T47D (cell line): Measurements from ENCODE around the gene MFSD6.

Source experiments
- DNase-seq, 2 experiments: peaks; one replicate each; pipeline versions ENCODE4 v3.0.0 to v3.0.0-alpha.2; 2011 to 2012; ENCODE audit warnings: low read depth in 1 of 2, low spot score in 1 of 2
- JUND ChIP-seq: IDR thresholded peaks from 2 replicates; pipeline ENCODE4 v1.6.1; 2012; ENCODE audit warnings: low read depth
- in situ Hi-C: cut with HindIII; loops from 2 replicates; pipeline ENCODE4 v1.10.0; 2016; ENCODE audit warnings: low sequenced_read_pairs, low pct_unique_long_range_greater_than_20kb

The MFSD6 gene

DNA sequence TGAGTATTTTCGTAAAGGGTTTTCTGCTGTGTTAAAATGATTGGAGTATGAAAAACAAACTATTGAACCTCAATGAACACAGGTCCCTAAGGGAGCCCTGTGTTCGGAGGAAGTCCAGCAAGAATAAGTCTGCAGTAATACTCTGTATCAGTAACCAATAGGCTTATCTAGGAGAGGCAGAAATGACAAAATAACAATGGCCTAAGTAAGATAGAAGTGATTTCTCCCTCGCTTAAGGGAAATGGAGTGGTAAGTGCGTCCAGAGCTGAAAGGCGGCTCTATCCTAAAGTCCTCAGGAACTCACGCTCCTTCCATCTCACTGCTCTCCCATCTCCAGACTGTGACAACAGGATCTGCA, 29.3 kb upstream of the MFSD6 start:
- in situ Hi-C loops = no loop called here
- no peak for DNase-seq
- no peak for TF ChIP-seq JUND

- in situ Hi-C loops = no loop called here
- no peak for TF ChIP-seq JUND
- peak in 1 of 2 experiments; percentile 13 for DNase-seq
Observed at GRCh38 chr2:190379249-190379964, 28.7 kb upstream of the MFSD6 start.

DNA sequence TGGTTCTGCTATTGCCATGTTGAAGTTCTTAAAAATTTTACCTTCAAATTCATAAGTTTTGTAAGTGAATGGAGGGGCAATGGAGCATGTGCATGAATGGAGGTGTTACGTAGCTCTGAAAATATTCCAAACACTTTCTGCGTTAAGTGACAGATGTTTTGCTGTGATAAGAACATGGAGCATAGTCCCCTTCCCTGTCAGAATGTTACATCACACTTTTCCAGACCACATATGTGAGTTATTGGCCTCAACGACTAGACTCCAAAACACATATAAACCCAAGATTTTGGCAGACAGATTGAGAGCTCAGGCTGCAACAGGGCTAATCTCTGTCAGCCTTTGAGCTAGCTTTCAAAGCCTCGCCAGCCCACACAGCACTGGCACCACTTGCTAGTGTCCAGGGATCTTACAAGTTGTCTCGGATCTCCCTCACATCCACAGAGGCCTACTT, 27.2 kb upstream of the MFSD6 start:
- no peak for DNase-seq
- TF ChIP-seq JUND = no peak
- in situ Hi-C loops = no loop called here

GRCh38 chr2:190382851-190383250, 25.3 kb upstream of the MFSD6 start:
- peak; percentile 21 to 80 for DNase-seq
- in situ Hi-C loops = no loop called here
- TF ChIP-seq JUND = no peak

DNA sequence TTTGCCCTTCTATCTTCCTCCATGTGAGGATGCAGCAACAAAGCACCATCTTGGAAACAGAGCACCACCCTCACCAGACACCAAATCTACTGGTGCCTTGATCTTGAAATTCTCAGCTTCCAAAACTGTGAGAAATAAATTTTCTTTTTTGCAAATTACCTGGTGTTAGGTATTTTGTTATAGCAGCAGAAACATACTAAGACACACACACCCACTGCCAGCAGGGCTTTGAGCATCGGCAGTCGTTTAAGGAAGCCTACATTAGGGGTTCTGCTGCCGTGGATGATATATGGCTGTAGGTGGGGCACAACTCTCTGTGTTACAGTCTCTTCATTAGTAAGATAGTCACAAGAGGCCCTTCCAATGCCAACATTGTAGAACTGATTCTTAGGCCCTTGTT, 20.7 kb upstream of the MFSD6 start:
- DNase-seq = no peak
- no peak for TF ChIP-seq JUND
- in situ Hi-C loops = no loop called here

GRCh38 chr2:190396271-190396670, 11.9 kb upstream of the MFSD6 start:
- in situ Hi-C loops = no loop called here
- DNase-seq = no peak
- TF ChIP-seq JUND = no peak

DNA sequence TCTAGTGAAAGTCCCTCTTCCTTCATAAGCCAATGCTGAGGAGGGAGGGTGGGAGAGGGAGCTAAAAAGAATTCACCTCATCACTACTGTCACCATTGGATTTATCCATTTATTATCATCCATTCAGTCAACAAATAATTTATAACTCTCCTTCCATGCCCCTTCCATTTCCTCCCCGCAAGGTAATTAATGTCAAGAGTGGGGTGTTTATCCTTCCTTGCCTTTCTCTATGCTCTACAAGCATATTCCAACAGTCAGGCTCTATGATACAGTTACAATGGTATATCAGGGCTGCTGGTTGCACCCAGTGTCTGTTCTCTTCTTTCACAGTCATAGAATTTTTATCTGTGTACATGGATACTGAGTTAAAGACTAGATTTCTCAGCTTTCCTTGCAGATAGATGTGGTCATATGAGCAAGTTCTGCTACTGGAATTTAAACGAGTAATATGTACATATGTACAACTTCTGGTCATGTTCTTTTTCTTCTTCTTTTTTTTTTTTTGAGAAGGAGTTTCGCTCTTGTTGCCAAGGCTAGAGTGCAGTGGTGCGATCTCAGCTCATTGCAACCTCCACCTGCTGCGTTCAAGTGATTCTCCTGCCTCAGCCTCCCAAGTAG, 5.1 kb upstream of the MFSD6 start:
- DNase-seq = no peak
- in situ Hi-C loops = no loop called here
- TF ChIP-seq JUND = no peak

DNA sequence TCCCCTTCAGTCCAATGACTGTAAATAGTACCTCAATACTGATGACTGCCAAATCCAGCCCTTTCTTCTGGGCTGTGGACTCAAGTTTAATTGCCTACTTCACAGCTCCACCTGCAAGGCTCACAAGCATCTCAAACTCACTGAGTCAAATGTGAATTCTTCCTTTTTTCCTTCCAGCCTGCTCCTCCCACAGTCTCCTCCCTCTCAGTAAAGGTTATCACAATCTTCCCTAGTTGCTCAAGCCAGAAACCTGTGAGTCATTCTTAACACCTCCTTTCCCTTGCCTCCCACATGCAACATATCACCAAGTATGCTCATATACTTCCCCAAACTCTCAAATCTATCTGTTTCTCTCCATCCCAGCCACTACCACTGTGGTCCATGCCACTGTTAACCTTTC, 3.7 kb upstream of the MFSD6 start:
- TF ChIP-seq JUND = no peak
- in situ Hi-C loops = no loop called here
- DNase-seq = no peak

DNA sequence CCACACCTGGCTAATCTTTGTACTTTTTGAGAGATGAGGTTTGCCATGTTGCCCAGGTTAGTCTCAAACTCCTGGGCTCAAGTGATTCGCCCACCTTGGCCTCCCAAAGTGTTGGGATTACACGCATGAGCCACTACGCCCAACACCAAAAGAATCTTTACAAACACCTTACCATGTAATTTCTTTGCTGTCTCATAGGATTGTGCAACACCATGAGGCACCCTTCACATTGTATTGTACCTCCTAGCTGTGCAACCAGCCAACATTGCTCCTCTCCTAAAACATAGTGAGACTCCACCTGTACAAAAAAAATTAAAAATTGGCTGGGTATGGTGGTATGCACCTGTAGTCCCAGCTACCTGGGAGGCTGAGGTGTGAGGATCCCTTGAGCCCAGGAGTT, 3.1 kb upstream of the MFSD6 start:
- in situ Hi-C loops = no loop called here
- TF ChIP-seq JUND = no peak
- DNase-seq = no peak

GRCh38 chr2:190405995-190406394, 2.2 kb upstream of the MFSD6 start:
- DNase-seq = no peak
- in situ Hi-C loops = no loop called here
- no peak for TF ChIP-seq JUND

- DNase-seq = no peak
- in situ Hi-C loops = no loop called here
Observed at GRCh38 chr2:190406805-190407204, 1.4 kb upstream of the MFSD6 start.

DNA sequence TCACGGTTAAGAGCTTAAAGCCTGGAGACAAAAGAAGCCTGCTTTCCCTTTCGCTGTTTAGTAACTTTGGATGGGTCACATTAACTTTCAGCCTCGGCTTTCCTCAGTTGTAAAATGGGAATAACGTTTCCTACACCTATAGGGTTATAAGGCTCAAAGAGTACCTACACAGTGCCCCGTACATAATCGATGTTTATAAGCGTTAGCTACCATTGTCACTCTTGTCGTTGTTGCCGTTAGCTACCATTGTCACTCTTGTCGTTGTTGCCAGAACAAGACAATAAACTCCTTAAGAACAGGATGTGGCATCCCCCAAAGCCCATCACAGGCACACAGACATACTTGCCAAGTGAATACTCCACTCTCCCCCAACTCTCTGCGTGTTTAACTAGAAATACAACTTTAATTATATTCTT, 901 bp upstream of the MFSD6 start:
- in situ Hi-C loops = no loop called here
- DNase-seq = no peak
- no peak for TF ChIP-seq JUND

More at GRCh38 chr2:190406805-190407204, 1.4 kb upstream of the MFSD6 start:
- TF ChIP-seq JUND = no peak

- in situ Hi-C loops = no loop called here
- DNase-seq = peak; percentile 44 to 58
- no peak for TF ChIP-seq JUND
Observed at GRCh38 chr2:190408538-190409271, 550 bp downstream of the MFSD6 start.

DNA sequence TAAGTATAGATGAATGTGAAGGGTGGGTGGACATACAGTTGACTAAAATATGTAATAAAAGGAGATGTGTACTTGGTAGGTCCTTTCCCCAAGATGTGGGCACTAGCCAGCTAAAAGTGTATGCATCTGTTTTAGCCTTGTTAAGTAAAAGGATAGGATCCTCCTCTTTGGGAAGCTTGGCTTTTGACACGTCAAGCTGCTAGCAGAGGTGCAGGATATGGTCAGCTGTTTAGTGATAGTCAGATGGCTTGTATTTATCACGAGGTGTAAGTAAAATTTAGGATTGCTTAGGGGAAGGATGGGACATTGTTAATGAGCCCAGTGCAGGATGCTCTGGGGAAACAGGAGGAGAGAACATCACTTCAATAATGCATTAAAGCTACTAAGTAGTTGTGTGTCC, 1.5 kb downstream of the MFSD6 start:
- in situ Hi-C loops = no loop called here
- no peak for DNase-seq

More for the DNA sequence above, 1.5 kb downstream of the MFSD6 start:
- TF ChIP-seq JUND = no peak
